Measurements from ENCODE around the gene PGLYRP2.

Gene PGLYRP2

DNA sequence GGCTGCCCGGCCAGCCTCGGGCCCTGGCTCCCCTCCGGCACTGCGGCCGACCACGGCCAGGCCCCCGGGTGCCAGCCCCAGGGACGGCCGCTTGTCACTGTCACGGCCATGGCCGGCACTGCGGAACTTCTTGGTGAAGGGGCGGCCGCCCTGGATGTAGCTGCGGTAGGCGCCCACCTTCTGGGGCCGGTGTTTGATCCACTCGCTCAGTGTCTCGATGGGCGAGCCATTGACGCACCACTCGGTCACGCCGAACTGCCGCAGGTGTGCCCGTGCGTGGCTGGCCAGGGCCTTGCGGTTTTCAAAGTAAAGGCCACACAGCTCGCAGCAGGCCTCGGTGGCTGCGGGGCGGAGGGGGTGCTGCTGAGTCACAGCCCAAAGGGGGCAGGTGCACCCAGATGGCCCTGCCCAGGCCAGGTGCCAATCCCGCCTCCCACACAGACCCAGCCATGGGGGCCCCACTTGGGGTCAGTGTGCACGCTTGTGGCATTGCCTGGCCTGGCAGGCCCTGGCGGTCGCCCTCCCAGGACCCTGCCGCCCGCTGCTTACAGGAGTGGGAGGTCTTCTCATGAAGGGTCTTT, 54.5 kb downstream of the PGLYRP2 start:
- DNase-seq (ENCODE audit: low spot score) = no peak

DNA sequence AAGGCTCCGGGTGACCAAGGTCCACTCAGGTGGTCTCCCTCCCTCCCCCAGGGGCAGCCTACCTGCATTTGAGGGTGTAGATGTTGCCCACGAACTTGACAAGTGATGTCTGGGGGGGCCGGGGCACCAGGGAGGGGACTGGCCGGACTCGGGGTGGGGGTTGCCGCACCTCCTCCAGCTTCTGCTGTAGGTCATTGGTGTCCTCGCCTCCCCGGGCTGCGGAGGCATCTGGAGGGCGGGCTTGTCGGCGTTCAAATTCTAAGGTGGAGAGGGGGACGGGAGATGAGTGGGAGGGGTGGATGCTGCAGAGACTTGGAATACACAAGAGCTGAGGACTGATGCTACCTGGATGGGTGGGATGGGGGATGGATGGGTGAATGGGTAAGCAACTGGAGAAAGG, 55.2 kb downstream of the PGLYRP2 start:
- DNase-seq (ENCODE audit: low spot score) = no peak

GRCh38 chr19:15423130-15423529, 56.2 kb downstream of the PGLYRP2 start:
- no peak for DNase-seq (ENCODE audit: low spot score)

GRCh38 chr19:15422296-15423075, 56.8 kb downstream of the PGLYRP2 start:
- no peak for DNase-seq (ENCODE audit: low spot score)

DNA sequence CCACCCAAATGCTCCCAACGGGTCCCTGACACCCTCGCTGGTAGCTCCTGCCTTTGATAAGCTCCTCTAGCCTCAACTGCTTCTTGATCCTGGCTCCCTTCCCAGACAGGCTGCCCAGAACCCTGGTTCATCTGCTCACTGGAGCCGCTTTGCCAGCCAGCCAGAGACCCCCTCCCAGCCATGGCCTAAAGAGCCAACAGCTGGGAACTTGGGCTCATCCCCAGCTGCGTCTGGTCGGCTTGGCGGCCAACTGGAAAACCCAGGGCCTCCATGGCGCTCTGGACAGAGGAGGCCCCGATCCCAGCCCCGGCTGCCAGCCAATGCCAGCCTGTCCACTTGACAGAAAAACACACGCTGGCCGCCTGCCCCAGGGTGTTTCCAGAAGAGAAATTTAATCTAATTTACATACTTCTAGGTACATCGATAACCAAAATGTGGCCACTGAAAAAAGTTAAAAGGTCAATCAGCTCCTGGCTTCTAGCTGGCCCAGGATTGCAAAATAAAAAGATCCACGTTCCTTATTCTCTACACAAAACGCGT, 57.5 kb downstream of the PGLYRP2 start:
- DNase-seq (ENCODE audit: low spot score) = no peak

GRCh38 chr19:15421136-15421695, 58.1 kb downstream of the PGLYRP2 start:
- DNase-seq (ENCODE audit: low spot score) = no peak

GRCh38 chr19:15419413-15420025, 59.8 kb downstream of the PGLYRP2 start:
- DNase-seq (ENCODE audit: low spot score) = peak; percentile 40

All from AG08395 (cell line).